ENCODE results near the gene TSPAN9. TPM values are rescaled to one million over a fixed set of nuclear protein-coding genes. Genes with fewer than 3 reads are reported as not detected.

TSPAN9 gene
- polyA plus RNA-seq, 1 donor, result 24.9 TPM

GRCh38 chr12:3238196-3238595, 161.0 kb downstream of the TSPAN9 start:
- Histone ChIP-seq H3K4me1 (ENCODE audit: control insufficient read depth, insufficient read depth, low read length) (peaks cover 11% of the 10 kb centered on the region), H3K36me3 (ENCODE audit: control insufficient read depth, insufficient read depth, low read length) (no peaks in the 10 kb centered on the region), H3K9me3 (ENCODE audit: control insufficient read depth, low read depth, low read length) (no peaks in the 10 kb centered on the region), H3K27ac (ENCODE audit: low read length) (no peak overlapping the region), H3K27me3 (ENCODE audit: control insufficient read depth, insufficient read depth, low read length) (no peaks in the 10 kb centered on the region), H3K4me3 (ENCODE audit: low read length) (no peak overlapping the region)
- DNase-seq, result no peak
- WGBS (ENCODE audit: insufficient coverage, low lambda C conversion rate), result 100% methylated on average over 1 of the region's 11 CpGs

DNA sequence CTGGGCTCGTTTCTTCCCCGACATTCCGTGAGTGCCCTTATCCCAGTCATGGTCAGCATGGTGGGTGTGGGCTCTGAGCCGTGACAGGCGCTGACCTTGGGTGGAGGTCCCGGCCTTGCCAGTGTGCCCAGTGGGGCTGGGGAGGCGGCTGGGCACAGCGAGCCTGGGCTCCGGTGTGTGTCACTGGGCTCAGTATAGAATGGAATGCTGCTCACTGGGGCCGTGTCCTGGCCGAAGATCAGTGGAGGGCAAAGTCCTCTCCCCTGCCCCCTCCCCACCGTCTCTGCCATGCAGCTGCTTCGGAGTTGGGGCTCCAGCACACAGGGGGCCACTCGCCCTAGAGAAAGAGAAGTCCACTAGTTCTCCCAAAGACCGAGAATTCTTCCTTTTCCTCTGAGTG, 164.4 kb downstream of the TSPAN9 start:
- Histone ChIP-seq H3K4me3 (ENCODE audit: low read length) (no peak overlapping the region), H3K27ac (ENCODE audit: low read length) (peak overlapping the region; percentile 32), H3K27me3 (ENCODE audit: control insufficient read depth, insufficient read depth, low read length) (no peaks in the 10 kb centered on the region), H3K4me1 (ENCODE audit: control insufficient read depth, insufficient read depth, low read length) (peaks cover 11% of the 10 kb centered on the region), H3K36me3 (ENCODE audit: control insufficient read depth, insufficient read depth, low read length) (peaks cover 6% of the 10 kb centered on the region), H3K9me3 (ENCODE audit: control insufficient read depth, low read depth, low read length) (no peaks in the 10 kb centered on the region)
- WGBS (ENCODE audit: insufficient coverage, low lambda C conversion rate), result no CpG with 5 or more reads among the region's 15 CpGs
- peak; percentile 51 to 66 for DNase-seq

GRCh38 chr12:3242199-3242863, 165.2 kb downstream of the TSPAN9 start:
- H3K36me3 ChIP-seq (ENCODE audit: control insufficient read depth, insufficient read depth, low read length), result peaks cover 6% of the 10 kb centered on the region
- no peaks in the 10 kb centered on the region for H3K9me3 ChIP-seq (ENCODE audit: control insufficient read depth, low read depth, low read length)
- WGBS (ENCODE audit: insufficient coverage, low lambda C conversion rate), result no CpG with 5 or more reads among the region's 10 CpGs
- no peak overlapping the region for H3K4me3 ChIP-seq (ENCODE audit: low read length)
- H3K27me3 ChIP-seq (ENCODE audit: control insufficient read depth, insufficient read depth, low read length), result no peaks in the 10 kb centered on the region
- peaks cover 8% of the 10 kb centered on the region for H3K4me1 ChIP-seq (ENCODE audit: control insufficient read depth, insufficient read depth, low read length)
- peak overlapping the region; percentile 32 for H3K27ac ChIP-seq (ENCODE audit: low read length)
- DNase-seq, result no peak

DNA sequence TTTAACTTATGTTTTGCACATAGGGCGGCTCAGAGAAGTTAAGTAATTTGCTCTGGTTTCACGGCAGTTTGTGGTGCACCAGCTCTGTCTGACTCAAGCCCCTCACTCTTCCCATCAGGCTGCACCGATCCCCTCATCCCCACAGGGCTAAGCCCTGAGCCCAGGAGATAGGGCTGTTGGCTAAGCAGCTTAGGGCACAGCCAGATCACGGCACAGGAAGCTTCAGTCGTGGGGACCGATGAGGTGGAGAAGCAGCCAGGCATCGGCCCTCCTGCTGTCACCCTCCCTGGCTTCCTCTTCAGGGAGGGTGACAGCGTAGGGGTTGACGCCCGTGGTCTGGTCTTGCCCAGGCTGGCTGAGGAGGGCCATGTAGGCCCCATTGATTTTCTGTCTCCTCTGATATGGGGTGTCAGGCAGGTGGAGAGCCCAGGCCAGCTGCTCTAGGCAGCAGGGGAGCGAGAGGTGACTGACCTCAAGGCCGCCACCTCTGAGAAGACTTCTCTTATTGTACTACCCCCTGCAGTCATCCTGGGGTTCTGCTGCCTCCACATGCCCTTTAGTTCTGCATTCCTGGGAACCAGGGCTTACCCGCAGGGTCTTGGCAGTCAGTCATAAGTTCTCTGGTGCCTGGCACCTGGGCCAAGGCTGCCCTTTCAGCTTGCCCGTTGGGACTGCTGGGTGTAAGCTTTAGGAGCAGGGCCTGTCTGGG, 166.4 kb downstream of the TSPAN9 start:
- no CpG with 5 or more reads among the region's 14 CpGs for WGBS (ENCODE audit: insufficient coverage, low lambda C conversion rate)
- no peaks in the 10 kb centered on the region for H3K27me3 ChIP-seq (ENCODE audit: control insufficient read depth, insufficient read depth, low read length)
- no peak overlapping the region for H3K27ac ChIP-seq (ENCODE audit: low read length)
- peaks cover 6% of the 10 kb centered on the region for H3K36me3 ChIP-seq (ENCODE audit: control insufficient read depth, insufficient read depth, low read length)
- no peak for DNase-seq
- no peaks in the 10 kb centered on the region for H3K9me3 ChIP-seq (ENCODE audit: control insufficient read depth, low read depth, low read length)
- H3K4me3 ChIP-seq (ENCODE audit: low read length), result no peak overlapping the region
- peaks cover 8% of the 10 kb centered on the region for H3K4me1 ChIP-seq (ENCODE audit: control insufficient read depth, insufficient read depth, low read length)

GRCh38 chr12:3244219-3244750, 167.1 kb downstream of the TSPAN9 start:
- no CpG with 5 or more reads among the region's 20 CpGs for WGBS (ENCODE audit: insufficient coverage, low lambda C conversion rate)
- H3K36me3 ChIP-seq (ENCODE audit: control insufficient read depth, insufficient read depth, low read length), result peaks cover 6% of the 10 kb centered on the region

DNA sequence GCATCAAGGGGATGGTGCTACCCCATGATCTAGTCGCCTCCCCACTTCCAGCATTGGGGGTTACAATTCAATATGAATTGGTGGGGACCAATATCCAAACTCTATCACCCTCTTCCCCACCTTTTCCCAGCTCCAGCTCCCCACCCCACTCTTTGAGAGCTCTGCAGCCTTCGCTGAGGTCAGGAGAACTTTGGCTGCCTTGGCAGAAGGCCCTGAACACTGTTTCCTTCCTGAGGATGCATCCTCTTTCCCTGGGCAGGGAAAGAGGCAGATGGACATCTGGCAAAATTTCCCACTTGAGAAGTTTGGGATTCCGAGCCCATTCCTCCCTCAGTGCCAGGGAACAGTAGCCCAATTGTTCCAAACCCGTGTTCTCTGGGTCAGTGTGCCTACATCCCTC, 169.1 kb downstream of the TSPAN9 start:
- Histone ChIP-seq H3K9me3 (ENCODE audit: control insufficient read depth, low read depth, low read length) (no peaks in the 10 kb centered on the region), H3K4me3 (ENCODE audit: low read length) (no peak overlapping the region), H3K36me3 (ENCODE audit: control insufficient read depth, insufficient read depth, low read length) (peaks cover 6% of the 10 kb centered on the region), H3K4me1 (ENCODE audit: control insufficient read depth, insufficient read depth, low read length) (peaks cover 8% of the 10 kb centered on the region), H3K27me3 (ENCODE audit: control insufficient read depth, insufficient read depth, low read length) (no peaks in the 10 kb centered on the region), H3K27ac (ENCODE audit: low read length) (no peak overlapping the region)
- 100% methylated on average over 1 of the region's 4 CpGs for WGBS (ENCODE audit: insufficient coverage, low lambda C conversion rate)
- DNase-seq, result no peak

More at GRCh38 chr12:3244219-3244750, 167.1 kb downstream of the TSPAN9 start:
- H3K4me3 ChIP-seq (ENCODE audit: low read length), result no peak overlapping the region
- peaks cover 8% of the 10 kb centered on the region for H3K4me1 ChIP-seq (ENCODE audit: control insufficient read depth, insufficient read depth, low read length)
- no peak for DNase-seq
- no peaks in the 10 kb centered on the region for H3K27me3 ChIP-seq (ENCODE audit: control insufficient read depth, insufficient read depth, low read length)
- H3K27ac ChIP-seq (ENCODE audit: low read length), result no peak overlapping the region
- no peaks in the 10 kb centered on the region for H3K9me3 ChIP-seq (ENCODE audit: control insufficient read depth, low read depth, low read length)

GRCh38 chr12:3247077-3247476, 169.9 kb downstream of the TSPAN9 start:
- no peak for DNase-seq
- H3K27ac ChIP-seq (ENCODE audit: low read length), result no peak overlapping the region
- no peak overlapping the region for H3K4me3 ChIP-seq (ENCODE audit: low read length)
- peaks cover 6% of the 10 kb centered on the region for H3K36me3 ChIP-seq (ENCODE audit: control insufficient read depth, insufficient read depth, low read length)
- no peaks in the 10 kb centered on the region for H3K9me3 ChIP-seq (ENCODE audit: control insufficient read depth, low read depth, low read length)
- peaks cover 2% of the 10 kb centered on the region for H3K4me1 ChIP-seq (ENCODE audit: control insufficient read depth, insufficient read depth, low read length)
- no peaks in the 10 kb centered on the region for H3K27me3 ChIP-seq (ENCODE audit: control insufficient read depth, insufficient read depth, low read length)
- no CpG with 5 or more reads among the region's 11 CpGs for WGBS (ENCODE audit: insufficient coverage, low lambda C conversion rate)

- WGBS (ENCODE audit: insufficient coverage, low lambda C conversion rate), result no CpG with 5 or more reads among the region's 9 CpGs
- H3K36me3 ChIP-seq (ENCODE audit: control insufficient read depth, insufficient read depth, low read length), result peaks cover 6% of the 10 kb centered on the region
- no peak for DNase-seq
- H3K4me3 ChIP-seq (ENCODE audit: low read length), result no peak overlapping the region
- no peaks in the 10 kb centered on the region for H3K27me3 ChIP-seq (ENCODE audit: control insufficient read depth, insufficient read depth, low read length)
- no peaks in the 10 kb centered on the region for H3K9me3 ChIP-seq (ENCODE audit: control insufficient read depth, low read depth, low read length)
- no peak overlapping the region for H3K27ac ChIP-seq (ENCODE audit: low read length)
- H3K4me1 ChIP-seq (ENCODE audit: control insufficient read depth, insufficient read depth, low read length), result peaks cover 4% of the 10 kb centered on the region
These were observed 170.5 kb downstream of the TSPAN9 start for GRCh38 chr12:3247629-3248161.

DNA sequence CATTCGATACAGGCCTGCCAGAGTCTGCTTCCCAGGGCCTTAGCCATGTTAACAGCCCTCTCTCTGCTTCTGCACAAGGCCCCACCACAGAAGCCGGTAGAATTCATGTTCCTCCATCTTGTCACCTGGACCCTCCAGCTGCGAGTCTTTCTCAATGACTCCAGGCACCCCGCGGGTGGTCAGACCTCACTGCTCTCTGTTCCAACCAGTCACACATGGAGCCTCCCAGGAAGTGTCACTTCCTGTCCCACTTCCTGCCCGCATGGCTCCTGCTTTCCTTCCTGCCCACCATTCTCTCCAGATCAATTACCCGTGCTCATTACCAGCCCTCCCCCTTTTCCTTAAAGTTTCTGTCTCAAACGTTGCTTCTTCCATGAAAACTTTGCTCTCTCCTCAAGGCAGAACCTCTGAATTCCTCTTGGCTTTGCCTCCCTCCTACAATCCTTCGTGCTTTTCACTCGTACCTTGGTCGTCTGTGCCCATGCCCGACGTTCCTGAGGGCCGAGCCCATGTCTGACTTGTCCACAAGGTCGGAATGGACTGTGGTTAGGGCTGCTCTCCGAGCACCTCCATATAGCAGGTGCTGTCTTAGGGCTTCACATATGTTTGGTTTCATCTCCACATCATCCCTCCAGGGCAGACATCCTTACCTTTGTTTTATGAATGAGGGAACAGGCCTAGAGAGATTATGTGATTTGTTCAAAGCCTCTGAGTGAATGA, 172.1 kb downstream of the TSPAN9 start:
- Histone ChIP-seq H3K4me3 (ENCODE audit: low read length) (no peak overlapping the region), H3K27ac (ENCODE audit: low read length) (no peak overlapping the region), H3K4me1 (ENCODE audit: control insufficient read depth, insufficient read depth, low read length) (peaks cover 7% of the 10 kb centered on the region), H3K27me3 (ENCODE audit: control insufficient read depth, insufficient read depth, low read length) (no peaks in the 10 kb centered on the region), H3K9me3 (ENCODE audit: control insufficient read depth, low read depth, low read length) (no peaks in the 10 kb centered on the region), H3K36me3 (ENCODE audit: control insufficient read depth, insufficient read depth, low read length) (peaks cover 6% of the 10 kb centered on the region)
- 60% methylated on average over 4 of the region's 16 CpGs for WGBS (ENCODE audit: insufficient coverage, low lambda C conversion rate)
- DNase-seq, result no peak

DNA sequence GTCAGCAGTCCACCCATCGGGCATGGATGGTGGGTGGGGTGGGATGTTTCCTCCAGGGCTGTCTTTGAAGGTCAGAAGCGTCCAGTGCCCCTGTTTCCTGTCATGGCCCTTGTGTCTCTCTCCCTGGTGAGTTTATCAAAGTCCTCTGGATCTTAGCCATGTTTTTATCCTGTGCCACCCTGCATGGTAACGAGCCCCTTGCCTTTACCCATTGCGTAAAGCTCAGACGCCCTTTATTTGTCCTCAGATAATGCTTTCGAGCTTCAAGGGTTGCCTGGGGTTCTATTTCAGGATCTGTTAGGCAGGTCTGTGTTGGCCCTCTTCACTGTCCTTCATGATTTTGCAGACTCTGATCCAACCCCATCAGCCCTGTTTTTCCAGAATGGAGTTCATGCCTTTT, 172.9 kb downstream of the TSPAN9 start:
- H3K4me1 ChIP-seq (ENCODE audit: control insufficient read depth, insufficient read depth, low read length), result peaks cover 7% of the 10 kb centered on the region
- no CpG with 5 or more reads among the region's 6 CpGs for WGBS (ENCODE audit: insufficient coverage, low lambda C conversion rate)
- H3K36me3 ChIP-seq (ENCODE audit: control insufficient read depth, insufficient read depth, low read length), result peaks cover 7% of the 10 kb centered on the region
- no peak for DNase-seq
- H3K9me3 ChIP-seq (ENCODE audit: control insufficient read depth, low read depth, low read length), result no peaks in the 10 kb centered on the region
- H3K27ac ChIP-seq (ENCODE audit: low read length), result no peak overlapping the region
- H3K27me3 ChIP-seq (ENCODE audit: control insufficient read depth, insufficient read depth, low read length), result no peaks in the 10 kb centered on the region
- no peak overlapping the region for H3K4me3 ChIP-seq (ENCODE audit: low read length)

Measured in large intestine (tissue), 3 donors.